Muscle layer of duodenum (tissue), 2 donors: ENCODE measurements around the gene FEZF2.
A peak's percentile ranks its signal among the peaks of the same experiment; 100 is the strongest.

Experiments used
- H3K27ac ChIP-seq: one replicate; pipeline ENCODE4 v1.7.0; 2013; ENCODE audit warnings: mild to moderate bottlenecking, low read length
- H3K27me3 ChIP-seq: one replicate; pipeline ENCODE4 v1.7.0; 2013; ENCODE audit warnings: low read depth, mild to moderate bottlenecking, control low read depth, low read length
- H3K36me3 ChIP-seq, 2 donors: one replicate each; pipeline ENCODE4 v1.7.0; 2013; ENCODE audit warnings: low read length in 2 of 2, control low read depth in 1 of 2, mild to moderate bottlenecking in 1 of 2; ENCODE audit not compliant: insufficient read depth in 2 of 2, control insufficient read depth in 1 of 2
- H3K4me1 ChIP-seq, 2 donors: one replicate each; pipeline ENCODE4 v1.7.0; 2013; ENCODE audit warnings: low read length in 2 of 2, mild to moderate bottlenecking in 2 of 2, control low read depth in 1 of 2, moderate library complexity in 1 of 2; ENCODE audit not compliant: insufficient read depth in 2 of 2, control insufficient read depth in 1 of 2
- H3K4me3 ChIP-seq, 2 donors: one replicate each; pipeline ENCODE4 v1.7.0; 2013; ENCODE audit warnings: low read length in 2 of 2, low read depth in 1 of 2, mild to moderate bottlenecking in 1 of 2
- H3K9me3 ChIP-seq, 2 donors: one replicate each; pipeline ENCODE4 v1.7.0; 2013; ENCODE audit warnings: low read length in 2 of 2, control low read depth in 1 of 2, mild to moderate bottlenecking in 1 of 2; ENCODE audit not compliant: control insufficient read depth in 1 of 2
- donor health status: healthy.

Gene FEZF2

GRCh38 chr3:62387251-62387650 lies 13.9 kb upstream of the FEZF2 start:
- no peak overlapping the region for H3K4me3 ChIP-seq
- peaks cover 3 to 6% of the 10 kb centered on the region in 2 donors for H3K9me3 ChIP-seq
- no peak overlapping the region for H3K27ac ChIP-seq
- H3K36me3 ChIP-seq = no peaks in the 10 kb centered on the region
- no peaks in the 10 kb centered on the region for H3K4me1 ChIP-seq
- H3K27me3 ChIP-seq = no peaks in the 10 kb centered on the region

- Histone ChIP-seq H3K4me3 (no peak overlapping the region), H3K27me3 (peaks cover 49% of the 10 kb centered on the region), H3K9me3 (no peaks in the 10 kb centered on the region), H3K4me1 (peaks cover 0 to 23% of the 10 kb centered on the region in 2 donors), H3K27ac (no peak overlapping the region), H3K36me3 (no peaks in the 10 kb centered on the region)
Measured at GRCh38 chr3:62379321-62379798, 6.0 kb upstream of the FEZF2 start.

GRCh38 chr3:62378921-62379320 lies 5.6 kb upstream of the FEZF2 start:
- Histone ChIP-seq H3K36me3 (no peaks in the 10 kb centered on the region), H3K9me3 (no peaks in the 10 kb centered on the region), H3K27me3 (peaks cover 54% of the 10 kb centered on the region), H3K4me3 (no peak overlapping the region), H3K27ac (no peak overlapping the region), H3K4me1 (peaks cover 0 to 27% of the 10 kb centered on the region in 2 donors)

GRCh38 chr3:62378311-62378789 lies 5.0 kb upstream of the FEZF2 start:
- Histone ChIP-seq H3K27me3 (peaks cover 58% of the 10 kb centered on the region), H3K4me3 (peak overlapping the region in 1 of 2 donors; percentile 37), H3K4me1 (peaks cover 0 to 33% of the 10 kb centered on the region in 2 donors), H3K9me3 (no peaks in the 10 kb centered on the region), H3K36me3 (no peaks in the 10 kb centered on the region), H3K27ac (no peak overlapping the region)

DNA sequence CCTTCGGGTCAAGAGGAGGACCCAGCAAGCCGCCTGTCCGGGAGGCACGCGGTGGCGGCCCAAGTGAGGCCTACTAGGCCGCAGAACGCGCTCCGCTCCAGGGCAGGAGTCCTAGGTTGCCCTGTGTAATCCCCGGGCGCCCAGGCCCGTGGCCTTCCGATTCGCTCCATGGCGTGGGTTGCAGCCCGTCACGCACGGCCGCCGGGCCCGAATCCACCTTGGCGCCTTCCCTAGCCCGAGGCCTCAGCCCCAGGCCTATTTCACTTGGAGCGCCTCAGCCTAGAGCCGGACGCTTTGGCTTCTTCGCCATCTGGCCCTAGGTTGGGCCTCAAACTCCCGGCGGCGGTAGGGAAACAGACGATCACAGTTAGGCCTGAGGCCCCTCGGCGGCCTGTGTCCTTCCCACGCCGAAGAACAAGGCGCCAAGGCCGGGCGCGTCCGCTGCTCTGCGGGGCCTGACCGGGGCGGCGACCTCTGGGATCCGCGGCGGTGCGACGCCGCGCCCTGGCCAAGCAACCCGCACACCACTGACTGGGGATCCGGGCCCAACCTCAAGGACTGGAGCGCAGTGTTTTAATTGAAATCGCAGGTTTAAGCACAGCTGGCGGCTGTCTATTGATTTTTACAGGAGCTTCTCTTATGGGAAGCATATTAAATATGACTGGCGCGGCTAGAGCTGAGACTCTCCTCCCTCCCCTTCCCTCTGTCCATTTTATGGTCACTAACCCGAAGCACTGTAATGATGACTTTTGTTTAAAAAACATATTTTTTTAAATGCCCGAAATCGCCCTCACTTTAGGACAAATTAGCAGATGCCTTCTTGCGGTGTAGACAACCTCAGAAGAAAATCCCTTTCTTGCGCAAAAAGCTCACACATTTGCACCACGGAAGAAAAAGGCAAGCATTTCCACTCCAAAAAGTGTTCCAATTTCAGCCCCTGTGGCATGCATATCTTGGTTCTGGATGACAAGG lies 3.8 kb upstream of the FEZF2 start:
- Histone ChIP-seq H3K4me3 (no peak overlapping the region), H3K27me3 (peaks cover 66% of the 10 kb centered on the region), H3K36me3 (no peaks in the 10 kb centered on the region), H3K27ac (no peak overlapping the region), H3K9me3 (no peaks in the 10 kb centered on the region), H3K4me1 (peaks cover 0 to 44% of the 10 kb centered on the region in 2 donors)

DNA sequence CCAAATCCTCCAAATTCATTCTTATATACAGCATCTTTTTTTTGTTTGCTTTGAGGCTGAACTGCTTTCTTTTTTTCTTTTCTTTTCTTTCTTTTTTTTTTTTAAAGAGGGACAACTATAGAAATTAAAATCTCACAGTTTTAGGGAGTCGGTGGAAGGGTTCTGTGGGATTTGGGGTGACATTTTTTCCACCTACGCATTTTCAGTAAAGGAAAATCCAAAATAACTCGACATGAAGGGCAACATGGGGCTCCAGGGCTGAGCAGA lies 3.0 kb upstream of the FEZF2 start:
- Histone ChIP-seq H3K9me3 (no peaks in the 10 kb centered on the region), H3K27ac (no peak overlapping the region), H3K4me1 (peaks cover 0 to 52% of the 10 kb centered on the region in 2 donors), H3K4me3 (no peak overlapping the region), H3K36me3 (no peaks in the 10 kb centered on the region), H3K27me3 (peaks cover 73% of the 10 kb centered on the region)

DNA sequence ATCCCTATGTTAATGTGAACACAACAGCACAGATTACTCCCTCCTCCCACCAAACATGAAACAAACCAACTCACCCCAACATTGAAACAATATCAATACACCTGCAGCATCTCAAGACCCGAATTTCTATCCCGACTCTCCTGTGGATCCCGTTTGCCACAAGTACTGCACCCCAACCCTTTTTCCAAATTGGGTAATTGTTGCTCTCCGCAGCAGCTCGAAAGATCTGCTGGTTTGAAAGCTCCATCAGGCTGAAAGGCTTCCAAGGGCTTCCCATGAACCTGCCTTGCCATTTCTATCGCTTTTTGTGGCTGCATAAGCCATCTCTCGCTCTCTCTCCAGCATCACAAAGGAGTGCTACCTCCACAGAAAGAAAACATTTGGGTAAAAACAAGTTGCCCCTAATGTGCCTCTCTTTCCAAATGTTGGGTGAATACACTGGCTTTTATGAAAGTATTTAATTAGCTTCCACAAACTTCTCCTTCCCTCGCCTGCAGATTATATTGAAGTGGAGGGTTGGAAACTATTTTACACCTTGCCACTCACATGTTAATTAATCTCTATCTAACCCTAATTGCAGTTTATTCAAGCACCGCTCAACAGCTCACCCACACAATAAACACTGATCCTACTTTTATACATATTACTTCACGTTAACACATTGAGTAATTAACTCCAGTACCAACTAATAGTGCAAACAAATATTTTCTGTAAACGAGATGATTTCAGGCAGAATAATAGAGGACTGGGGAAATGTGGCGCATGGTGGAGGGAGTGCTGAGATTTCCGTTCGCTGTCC lies 2.5 kb upstream of the FEZF2 start:
- H3K27me3 ChIP-seq = peaks cover 78% of the 10 kb centered on the region
- H3K4me1 ChIP-seq = peaks cover 0 to 57% of the 10 kb centered on the region in 2 donors

DNA sequence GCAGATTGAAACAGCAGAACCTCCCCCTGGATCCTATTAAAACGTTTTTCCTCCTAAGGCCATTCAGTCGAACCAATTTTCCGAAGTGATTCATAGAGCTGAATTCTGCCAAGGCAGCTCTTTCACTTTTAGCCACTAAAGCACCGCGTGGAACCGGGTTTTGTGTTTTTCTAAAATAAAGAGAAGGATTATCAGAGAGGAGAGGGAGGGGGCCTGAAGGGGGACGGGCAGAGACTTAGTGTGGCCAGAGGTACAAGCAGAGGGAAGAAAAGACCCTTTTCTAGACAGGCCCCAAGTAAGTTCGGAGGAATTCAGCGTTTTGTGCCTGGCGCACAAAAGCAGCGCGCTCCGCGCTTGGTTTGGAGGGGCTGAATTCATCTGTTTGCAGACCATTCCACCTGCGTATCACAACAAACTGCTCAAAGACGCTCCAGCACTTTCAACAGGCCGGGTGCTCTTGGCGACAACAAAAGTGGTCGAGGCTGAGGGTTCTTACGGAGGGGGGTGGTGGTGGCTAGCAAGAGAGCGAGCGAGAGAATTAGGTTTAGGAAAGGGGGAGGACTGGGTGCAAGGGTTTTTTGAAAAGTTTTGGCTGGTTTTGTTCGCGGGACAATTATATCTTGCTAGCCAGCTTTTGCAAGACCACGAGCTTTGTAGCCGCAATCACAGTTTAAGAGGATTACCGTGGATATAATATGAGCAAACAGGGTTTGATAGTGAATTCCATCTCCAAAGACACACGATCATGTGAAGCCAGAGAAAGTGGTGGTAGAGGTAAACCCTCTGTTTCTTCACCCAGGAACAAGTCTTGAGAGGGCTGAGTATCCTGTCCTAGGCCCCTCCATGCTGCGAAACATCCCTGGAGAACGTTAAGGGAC lies 1.2 kb upstream of the FEZF2 start:
- no peak overlapping the region for H3K27ac ChIP-seq
- no peaks in the 10 kb centered on the region for H3K9me3 ChIP-seq
- peaks cover 82% of the 10 kb centered on the region for H3K27me3 ChIP-seq
- no peaks in the 10 kb centered on the region for H3K36me3 ChIP-seq
- H3K4me1 ChIP-seq = peaks cover 0 to 68% of the 10 kb centered on the region in 2 donors
- H3K4me3 ChIP-seq = peak overlapping the region; percentile 42 to 61

More for the DNA sequence above, 2.5 kb upstream of the FEZF2 start:
- H3K9me3 ChIP-seq = no peaks in the 10 kb centered on the region
- H3K4me3 ChIP-seq = no peak overlapping the region
- no peak overlapping the region for H3K27ac ChIP-seq
- no peaks in the 10 kb centered on the region for H3K36me3 ChIP-seq

DNA sequence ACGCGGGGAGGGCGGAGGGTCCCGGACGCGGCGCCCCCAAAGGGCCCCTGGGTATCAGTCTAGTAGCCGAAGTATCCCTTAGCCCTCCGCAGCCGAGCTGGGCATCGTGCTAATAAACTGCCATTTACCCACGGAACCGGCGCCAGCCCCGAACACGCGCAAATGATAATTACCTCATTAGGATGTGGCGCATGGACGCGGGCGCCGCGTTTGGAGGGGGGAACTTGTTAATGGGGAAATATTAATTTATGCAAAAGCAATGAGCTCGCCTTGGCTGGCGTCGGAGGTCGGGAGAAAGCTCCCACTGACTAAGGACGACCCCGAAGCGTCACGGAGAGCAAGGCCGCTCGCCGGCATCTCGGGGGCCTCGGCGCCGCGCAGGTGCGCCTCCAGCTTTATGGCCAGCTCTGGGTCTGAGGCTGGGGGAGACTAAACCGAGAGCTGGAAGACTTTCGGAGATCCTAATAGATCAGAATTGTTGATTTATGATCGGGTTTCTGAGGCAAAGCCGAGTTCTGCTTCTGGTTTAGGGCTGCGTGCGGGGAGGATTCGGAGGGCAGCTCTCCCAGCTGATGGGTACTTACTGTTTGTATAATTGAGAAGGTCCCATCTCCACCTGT lies 474 bp upstream of the FEZF2 start:
- Histone ChIP-seq H3K27ac (no peak overlapping the region), H3K36me3 (no peaks in the 10 kb centered on the region), H3K9me3 (no peaks in the 10 kb centered on the region), H3K4me3 (peak overlapping the region; percentile 42 to 61), H3K27me3 (peaks cover 82% of the 10 kb centered on the region), H3K4me1 (peaks cover 0 to 73% of the 10 kb centered on the region in 2 donors)

- H3K4me1 ChIP-seq = peaks cover 0 to 73% of the 10 kb centered on the region in 2 donors
- peaks cover 84% of the 10 kb centered on the region for H3K27me3 ChIP-seq
- no peak overlapping the region for H3K27ac ChIP-seq
- H3K4me3 ChIP-seq = peak overlapping the region in 1 of 2 donors; percentile 54
- H3K9me3 ChIP-seq = no peaks in the 10 kb centered on the region
- no peaks in the 10 kb centered on the region for H3K36me3 ChIP-seq
Measured at GRCh38 chr3:62372621-62373041, 719 bp downstream of the FEZF2 start.
